ENCODE data around the gene HOXC6.

The HOXC6 gene

DNA sequence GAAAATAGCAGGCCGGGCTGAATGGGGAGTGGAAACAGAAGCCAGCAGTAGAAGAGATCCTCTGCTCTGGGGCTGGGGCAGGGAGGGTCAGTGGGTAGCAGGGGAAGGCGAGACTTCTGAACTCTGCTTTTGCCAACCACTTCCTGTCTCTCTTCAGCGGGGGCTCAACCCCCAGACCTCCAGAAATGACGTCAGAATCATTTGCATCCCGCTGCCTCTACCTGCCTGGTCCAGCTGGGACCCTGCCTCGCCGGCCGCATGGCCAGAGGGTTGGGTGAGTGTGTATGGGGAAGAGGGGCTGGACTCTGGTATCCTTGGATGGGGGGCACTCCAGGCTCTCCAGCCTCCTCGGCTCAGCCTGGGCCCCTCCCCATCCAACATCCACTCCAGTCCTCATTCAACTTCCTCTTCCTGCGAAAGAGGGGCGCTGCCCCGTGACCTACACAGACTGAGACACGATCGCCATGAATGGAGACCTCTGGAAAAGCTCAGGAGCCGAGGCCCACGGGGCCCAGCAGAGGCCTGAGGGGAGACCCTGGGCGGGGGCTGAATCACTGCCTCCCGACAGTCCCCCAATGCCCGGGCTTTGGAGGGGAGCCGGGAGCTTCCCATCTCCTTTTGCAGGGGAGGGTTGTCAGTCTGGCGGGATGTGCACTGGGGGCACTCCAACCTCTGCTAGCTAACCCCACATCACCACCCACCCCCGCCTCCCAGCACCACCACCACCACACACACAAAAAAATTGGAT, 24.9 kb downstream of the HOXC6 start:
- Histone ChIP-seq H3K36me3 (replicated peaks) (no peaks in the 10 kb centered on the region), H3K27me3 (replicated peaks) (peaks cover 83% of the 10 kb centered on the region), H3K4me3 (ENCODE audit: low read depth, low read length) (peak overlapping the region; percentile 30), H3K27ac (no peak overlapping the region)
- no peak for DNase-seq
- TF ChIP-seq, protein P1, sequence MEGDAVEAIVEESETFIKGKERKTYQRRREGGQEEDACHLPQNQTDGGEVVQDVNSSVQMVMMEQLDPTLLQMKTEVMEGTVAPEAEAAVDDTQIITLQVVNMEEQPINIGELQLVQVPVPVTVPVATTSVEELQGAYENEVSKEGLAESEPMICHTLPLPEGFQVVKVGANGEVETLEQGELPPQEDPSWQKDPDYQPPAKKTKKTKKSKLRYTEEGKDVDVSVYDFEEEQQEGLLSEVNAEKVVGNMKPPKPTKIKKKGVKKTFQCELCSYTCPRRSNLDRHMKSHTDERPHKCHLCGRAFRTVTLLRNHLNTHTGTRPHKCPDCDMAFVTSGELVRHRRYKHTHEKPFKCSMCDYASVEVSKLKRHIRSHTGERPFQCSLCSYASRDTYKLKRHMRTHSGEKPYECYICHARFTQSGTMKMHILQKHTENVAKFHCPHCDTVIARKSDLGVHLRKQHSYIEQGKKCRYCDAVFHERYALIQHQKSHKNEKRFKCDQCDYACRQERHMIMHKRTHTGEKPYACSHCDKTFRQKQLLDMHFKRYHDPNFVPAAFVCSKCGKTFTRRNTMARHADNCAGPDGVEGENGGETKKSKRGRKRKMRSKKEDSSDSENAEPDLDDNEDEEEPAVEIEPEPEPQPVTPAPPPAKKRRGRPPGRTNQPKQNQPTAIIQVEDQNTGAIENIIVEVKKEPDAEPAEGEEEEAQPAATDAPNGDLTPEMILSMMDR (IDR thresholded peaks at IDR 0.05; ENCODE audit: low read depth, low read length, missing control alignments), result no peak
- in situ Hi-C loops (cut with HindIII; ENCODE audit: low pct_ligation_motif_present, low sequenced_read_pairs), result no loop called here

DNA sequence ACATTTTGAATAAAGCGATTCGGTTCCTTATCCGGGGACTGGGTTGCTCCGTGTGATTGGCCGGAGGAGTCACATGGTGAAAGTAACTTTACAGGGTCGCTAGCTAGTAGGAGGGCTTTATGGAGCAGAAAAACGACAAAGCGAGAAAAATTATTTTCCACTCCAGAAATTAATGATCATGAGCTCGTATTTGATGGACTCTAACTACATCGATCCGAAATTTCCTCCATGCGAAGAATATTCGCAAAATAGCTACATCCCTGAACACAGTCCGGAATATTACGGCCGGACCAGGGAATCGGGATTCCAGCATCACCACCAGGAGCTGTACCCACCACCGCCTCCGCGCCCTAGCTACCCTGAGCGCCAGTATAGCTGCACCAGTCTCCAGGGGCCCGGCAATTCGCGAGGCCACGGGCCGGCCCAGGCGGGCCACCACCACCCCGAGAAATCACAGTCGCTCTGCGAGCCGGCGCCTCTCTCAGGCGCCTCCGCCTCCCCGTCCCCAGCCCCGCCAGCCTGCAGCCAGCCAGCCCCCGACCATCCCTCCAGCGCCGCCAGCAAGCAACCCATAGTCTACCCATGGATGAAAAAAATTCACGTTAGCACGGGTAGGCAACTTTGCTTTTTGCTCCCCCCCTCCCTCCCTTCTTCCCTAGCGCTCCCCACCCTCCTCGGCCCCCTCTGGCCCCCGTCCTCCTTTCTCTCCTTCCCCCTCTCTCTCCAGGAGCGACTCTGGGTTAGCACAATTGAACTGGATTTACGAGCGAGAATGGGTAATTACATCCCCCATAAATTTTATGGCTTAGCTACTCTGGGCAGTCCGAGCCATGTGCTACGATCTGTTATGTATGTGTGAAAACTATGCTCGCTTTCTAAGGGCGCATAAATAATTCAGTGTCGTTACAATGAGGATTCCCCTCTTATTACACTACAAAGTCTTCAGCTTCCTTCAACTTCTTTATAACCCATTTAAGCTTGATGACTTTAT, 25.8 kb downstream of the HOXC6 start, which contains the start of gene HOXC4:
TSS of gene HOXC4 (plus strand) at position 85 of the 991 bp plus-strand sequence. CDS start at position 173, 88 bp downstream.
- Histone ChIP-seq H3K27ac (no peak within 1 kb of the TSS), H3K27me3 (replicated peaks) (peaks cover 83% of the 10 kb centered on the region), H3K36me3 (replicated peaks) (no peaks in the 10 kb centered on the region), H3K4me3 (ENCODE audit: low read depth, low read length) (peak within 1 kb of the TSS; percentile 31)
- in situ Hi-C loops (cut with HindIII; ENCODE audit: low pct_ligation_motif_present, low sequenced_read_pairs), result no loop called here
- DNase-seq, result no peak
- TF ChIP-seq, protein P1 (IDR thresholded peaks at IDR 0.05; ENCODE audit: low read depth, low read length, missing control alignments), result no peak

DNA sequence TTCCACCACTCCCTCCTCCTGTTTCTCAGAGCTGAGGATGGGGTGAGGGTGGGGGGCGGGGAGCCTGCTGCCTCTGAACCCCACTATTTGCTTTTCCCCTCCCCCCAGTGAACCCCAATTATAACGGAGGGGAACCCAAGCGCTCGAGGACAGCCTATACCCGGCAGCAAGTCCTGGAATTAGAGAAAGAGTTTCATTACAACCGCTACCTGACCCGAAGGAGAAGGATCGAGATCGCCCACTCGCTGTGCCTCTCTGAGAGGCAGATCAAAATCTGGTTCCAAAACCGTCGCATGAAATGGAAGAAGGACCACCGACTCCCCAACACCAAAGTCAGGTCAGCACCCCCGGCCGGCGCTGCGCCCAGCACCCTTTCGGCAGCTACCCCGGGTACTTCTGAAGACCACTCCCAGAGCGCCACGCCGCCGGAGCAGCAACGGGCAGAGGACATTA, 26.5 kb downstream of the HOXC6 start:
- in situ Hi-C loops (cut with HindIII; ENCODE audit: low pct_ligation_motif_present, low sequenced_read_pairs), result no loop called here
- H3K36me3 ChIP-seq (replicated peaks), result no peaks in the 10 kb centered on the region
- no peak for DNase-seq
- TF ChIP-seq, protein P1 (IDR thresholded peaks at IDR 0.05; ENCODE audit: low read depth, low read length, missing control alignments), result no peak
- peak overlapping the region; percentile 31 for H3K4me3 ChIP-seq (ENCODE audit: low read depth, low read length)
- H3K27ac ChIP-seq, result no peak overlapping the region
- H3K27me3 ChIP-seq (replicated peaks), result peaks cover 85% of the 10 kb centered on the region

DNA sequence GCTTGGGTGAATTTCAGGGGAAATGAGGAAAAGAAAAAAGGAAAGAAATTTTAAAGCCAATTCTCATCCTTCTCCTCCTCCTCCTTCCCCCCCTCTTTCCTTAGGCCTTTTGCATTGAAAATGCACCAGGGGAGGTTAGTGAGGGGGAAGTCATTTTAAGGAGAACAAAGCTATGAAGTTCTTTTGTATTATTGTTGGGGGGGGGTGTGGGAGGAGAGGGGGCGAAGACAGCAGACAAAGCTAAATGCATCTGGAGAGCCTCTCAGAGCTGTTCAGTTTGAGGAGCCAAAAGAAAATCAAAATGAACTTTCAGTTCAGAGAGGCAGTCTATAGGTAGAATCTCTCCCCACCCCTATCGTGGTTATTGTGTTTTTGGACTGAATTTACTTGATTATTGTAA, 27.3 kb downstream of the HOXC6 start:
- no peak overlapping the region for H3K4me3 ChIP-seq (ENCODE audit: low read depth, low read length)
- TF ChIP-seq, protein P1 (IDR thresholded peaks at IDR 0.05; ENCODE audit: low read depth, low read length, missing control alignments), result no peak
- H3K27me3 ChIP-seq (replicated peaks), result peaks cover 85% of the 10 kb centered on the region
- DNase-seq, result no peak
- in situ Hi-C loops (cut with HindIII; ENCODE audit: low pct_ligation_motif_present, low sequenced_read_pairs), result no loop called here
- no peaks in the 10 kb centered on the region for H3K36me3 ChIP-seq (replicated peaks)
- no peak overlapping the region for H3K27ac ChIP-seq

DNA sequence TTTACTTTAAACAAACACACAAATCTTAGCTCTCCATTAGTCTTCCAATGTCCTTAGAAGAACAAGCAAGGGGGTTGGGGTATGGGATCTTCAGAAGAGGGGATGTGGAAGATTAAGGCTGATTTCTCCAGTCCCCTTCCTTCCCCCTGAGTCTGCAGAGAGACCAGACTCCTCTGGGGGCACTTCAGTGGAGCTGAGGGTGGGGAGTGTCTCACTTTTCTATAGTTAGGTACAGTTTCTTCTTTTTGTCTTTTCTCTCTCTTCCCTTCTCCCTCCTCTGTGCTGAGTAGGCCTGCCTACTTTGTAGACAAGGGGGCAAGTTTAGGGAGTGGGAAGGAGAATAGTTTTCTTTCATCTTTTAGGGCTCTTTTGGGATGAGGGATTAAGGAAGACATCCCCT, 27.9 kb downstream of the HOXC6 start:
- Histone ChIP-seq H3K4me3 (ENCODE audit: low read depth, low read length) (no peak overlapping the region), H3K27me3 (replicated peaks) (peaks cover 85% of the 10 kb centered on the region), H3K36me3 (replicated peaks) (no peaks in the 10 kb centered on the region), H3K27ac (no peak overlapping the region)
- no peak for DNase-seq
- TF ChIP-seq, protein P1 (IDR thresholded peaks at IDR 0.05; ENCODE audit: low read depth, low read length, missing control alignments), result no peak
- in situ Hi-C loops (cut with HindIII; ENCODE audit: low pct_ligation_motif_present, low sequenced_read_pairs), result no loop called here

All from brain microvascular endothelial cell (primary cell).